Measurements from ENCODE around the gene C1orf226.
"Not testable (repeated sequence)": the region's sequence is repeated elsewhere in the genome, so short reads cannot be mapped to it uniquely, and the experiment has no call there.

C1orf226 gene

GRCh38 chr1:162347281-162347680 is 34.2 kb upstream of the C1orf226 start:
- DNase-seq (ENCODE audit: low read depth) = no peak
- TF ChIP-seq MAX (IDR thresholded peaks at IDR 0.05; ENCODE audit: low read depth, low read length) (no peak), CTCF (IDR thresholded peaks at IDR 0.05; ENCODE audit: low read depth, low read length) (no peak), MYC (IDR thresholded peaks at IDR 0.05; ENCODE audit: low read depth, low read length) (no peak), POLR2A (IDR thresholded peaks at IDR 0.05; ENCODE audit: extremely low read depth, insufficient read length) (no peak)
- no peak overlapping the region for H3K4me3 ChIP-seq (ENCODE audit: low read depth, low read length)

GRCh38 chr1:162349635-162350330 is 31.7 kb upstream of the C1orf226 start:
- TF ChIP-seq MAX (IDR thresholded peaks at IDR 0.05; ENCODE audit: low read depth, low read length) = no peak
- TF ChIP-seq POLR2A (IDR thresholded peaks at IDR 0.05; ENCODE audit: extremely low read depth, insufficient read length) = no peak
- no peak for TF ChIP-seq CTCF (IDR thresholded peaks at IDR 0.05; ENCODE audit: low read depth, low read length)
- no peak for TF ChIP-seq MYC (IDR thresholded peaks at IDR 0.05; ENCODE audit: low read depth, low read length)
- no peak for DNase-seq (ENCODE audit: low read depth)
- no peak overlapping the region for H3K4me3 ChIP-seq (ENCODE audit: low read depth, low read length)

GRCh38 chr1:162351246-162351842 is 30.2 kb upstream of the C1orf226 start:
- no peak for DNase-seq (ENCODE audit: low read depth)
- no peak overlapping the region for H3K4me3 ChIP-seq (ENCODE audit: low read depth, low read length)
- TF ChIP-seq MYC (IDR thresholded peaks at IDR 0.05; ENCODE audit: low read depth, low read length) (no peak), POLR2A (IDR thresholded peaks at IDR 0.05; ENCODE audit: extremely low read depth, insufficient read length) (no peak), MAX (IDR thresholded peaks at IDR 0.05; ENCODE audit: low read depth, low read length) (no peak), CTCF (IDR thresholded peaks at IDR 0.05; ENCODE audit: low read depth, low read length) (no peak)

GRCh38 chr1:162351874-162352273 is 29.7 kb upstream of the C1orf226 start:
- H3K4me3 ChIP-seq (ENCODE audit: low read depth, low read length); DNase-seq (ENCODE audit: low read depth): not testable (repeated sequence)

- TF ChIP-seq CTCF (IDR thresholded peaks at IDR 0.05; ENCODE audit: low read depth, low read length) (no peak), MAX (IDR thresholded peaks at IDR 0.05; ENCODE audit: low read depth, low read length) (no peak), MYC (IDR thresholded peaks at IDR 0.05; ENCODE audit: low read depth, low read length) (no peak), POLR2A (IDR thresholded peaks at IDR 0.05; ENCODE audit: extremely low read depth, insufficient read length) (no peak)
- H3K4me3 ChIP-seq (ENCODE audit: low read depth, low read length) = no peak overlapping the region
- peak; percentile 14 for DNase-seq (ENCODE audit: low read depth)
Observed at GRCh38 chr1:162353078-162353477, 28.4 kb upstream of the C1orf226 start.

- peak; percentile 12 for DNase-seq (ENCODE audit: low read depth)
- TF ChIP-seq POLR2A (IDR thresholded peaks at IDR 0.05; ENCODE audit: extremely low read depth, insufficient read length) (no peak), MAX (IDR thresholded peaks at IDR 0.05; ENCODE audit: low read depth, low read length) (no peak), MYC (IDR thresholded peaks at IDR 0.05; ENCODE audit: low read depth, low read length) (no peak), CTCF (IDR thresholded peaks at IDR 0.05; ENCODE audit: low read depth, low read length) (no peak)
- H3K4me3 ChIP-seq (ENCODE audit: low read depth, low read length) = no peak overlapping the region
Observed at GRCh38 chr1:162353702-162354101, 27.8 kb upstream of the C1orf226 start.
